ENCODE results near the gene DSPP.

DNA sequence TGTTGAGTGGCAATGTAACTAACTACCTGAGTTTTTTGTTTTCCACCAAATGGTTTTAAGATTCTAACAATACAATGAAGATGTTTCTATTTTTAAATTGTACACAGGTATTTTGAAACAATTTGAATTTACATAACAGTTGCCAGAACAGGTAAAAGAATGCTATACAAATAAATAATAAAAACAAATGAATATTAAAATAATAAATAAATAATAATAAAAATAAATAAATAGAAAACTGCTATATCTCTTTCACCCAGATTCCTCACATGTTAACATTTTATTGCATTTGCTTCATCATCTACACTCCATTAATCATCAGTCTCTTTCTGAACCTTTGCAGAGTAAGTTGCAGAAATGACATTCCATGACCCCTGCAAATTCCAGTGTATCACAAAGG lies 32.3 kb upstream of the DSPP start:
- TF ChIP-seq, protein P1, sequence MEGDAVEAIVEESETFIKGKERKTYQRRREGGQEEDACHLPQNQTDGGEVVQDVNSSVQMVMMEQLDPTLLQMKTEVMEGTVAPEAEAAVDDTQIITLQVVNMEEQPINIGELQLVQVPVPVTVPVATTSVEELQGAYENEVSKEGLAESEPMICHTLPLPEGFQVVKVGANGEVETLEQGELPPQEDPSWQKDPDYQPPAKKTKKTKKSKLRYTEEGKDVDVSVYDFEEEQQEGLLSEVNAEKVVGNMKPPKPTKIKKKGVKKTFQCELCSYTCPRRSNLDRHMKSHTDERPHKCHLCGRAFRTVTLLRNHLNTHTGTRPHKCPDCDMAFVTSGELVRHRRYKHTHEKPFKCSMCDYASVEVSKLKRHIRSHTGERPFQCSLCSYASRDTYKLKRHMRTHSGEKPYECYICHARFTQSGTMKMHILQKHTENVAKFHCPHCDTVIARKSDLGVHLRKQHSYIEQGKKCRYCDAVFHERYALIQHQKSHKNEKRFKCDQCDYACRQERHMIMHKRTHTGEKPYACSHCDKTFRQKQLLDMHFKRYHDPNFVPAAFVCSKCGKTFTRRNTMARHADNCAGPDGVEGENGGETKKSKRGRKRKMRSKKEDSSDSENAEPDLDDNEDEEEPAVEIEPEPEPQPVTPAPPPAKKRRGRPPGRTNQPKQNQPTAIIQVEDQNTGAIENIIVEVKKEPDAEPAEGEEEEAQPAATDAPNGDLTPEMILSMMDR (IDR thresholded peaks at IDR 0.05) = no peak
- no peak for TF ChIP-seq POLR2AphosphoS5 (IDR thresholded peaks at IDR 0.05)
- TF ChIP-seq POLR2A (IDR thresholded peaks at IDR 0.05) = no peak
